Left lung (tissue), 10 donors: Measurements from ENCODE around the gene ZNF524. TPM values are rescaled to one million over a fixed set of nuclear protein-coding genes. Genes with fewer than 3 reads are reported as not detected.

Source experiments
- ATAC-seq: fragments of 200-7000 bp; cut with Tn5 transposase; one replicate; pipeline ENCODE4 v1.9.1; 2020; ENCODE audit warnings: moderate library complexity
- DNase-seq, 4 donors: peaks; one replicate each; pipeline ENCODE4 v3.0.0-alpha.2; 2013 to 2020
- H3K27ac ChIP-seq, 2 donors: fragments of 200-600 bp; sonication (generic) in 1 of 2; one replicate each; pipeline versions ENCODE4 v1.5.0 to v1.8.0; 2020 to 2021
- H3K27me3 ChIP-seq, 2 donors: fragments of 200-600 bp; sonication (generic) in 1 of 2; one replicate each; pipeline versions ENCODE4 v1.5.0 to v1.8.0; 2020 to 2021
- H3K36me3 ChIP-seq, 2 donors: fragments of 200-600 bp; sonication (generic) in 1 of 2; one replicate each; pipeline versions ENCODE4 v1.5.0 to v1.8.0; 2020 to 2021
- H3K4me1 ChIP-seq, 2 donors: fragments of 200-600 bp; one replicate each; pipeline ENCODE4 v1.8.0; 2021
- H3K4me3 ChIP-seq, 2 donors: fragments of 200-600 bp; sonication (generic) in 1 of 2; one replicate each; pipeline versions ENCODE4 v1.5.0 to v1.8.0; 2020 to 2021; ENCODE audit warnings: mild to moderate bottlenecking in 1 of 2
- H3K9me3 ChIP-seq, 2 donors: fragments of 200-600 bp; sonication (generic) in 1 of 2; one replicate each; pipeline versions ENCODE4 v1.5.0 to v1.8.0; 2020 to 2021
- CTCF ChIP-seq, 2 donors: fragments of 200-600 bp; sonication (generic) in 1 of 2; IDR thresholded peaks; one replicate each; pipeline versions ENCODE4 v1.5.0 to v1.8.0; 2021; ENCODE audit warnings: antibody characterized with exemption in 2 of 2
- intact Hi-C, 2 donors: fragments of 100-400 bp; cut with DNase I; formaldehyde crosslinking; loops; one replicate each; pipeline versions ENCODE4 v1.11.2 to v1.14.2; 2022
- polyA plus RNA-seq, 6 donors: library from polyadenylated mRNA; unstranded; fragments of 120-200 nt; gene quantifications; one replicate each; pipeline ENCODE4 v1.2.1, GENCODE V29; 2013; ENCODE audit not compliant: insufficient read length in 6 of 6
- total RNA-seq, 2 donors: library from RNA; stranded (reverse); fragmentation: NEBNext Ultra II Directional; extraction: Animal tissue kit (Norgen Biotek cat#: 25700); gene quantifications; one replicate each; pipeline ENCODE4 v1.2.1, GENCODE V29; 2021
- donor health status: DM: no; HTN: yes; CAD: no.
- donor health status: DM: no; HTN: no; CAD: no.

Gene ZNF524
- total and polyA plus RNA-seq, 8 donors = 4.9 to 22.4 (median 7.8) TPM

GRCh38 chr19:55615543-55616394 is 15.7 kb downstream of the ZNF524 start:
- no peaks in the 10 kb centered on the region for H3K27me3 ChIP-seq
- no peak for DNase-seq
- no peaks in the 10 kb centered on the region for H3K9me3 ChIP-seq
- peaks cover 8 to 49% of the 10 kb centered on the region in 2 donors for H3K4me1 ChIP-seq
- no peak for TF ChIP-seq CTCF (IDR thresholded peaks at IDR 0.05)
- intact Hi-C loops = no loop called here
- ATAC-seq = no peak
- H3K36me3 ChIP-seq = peaks cover 0 to 48% of the 10 kb centered on the region in 2 donors
- no peak overlapping the region for H3K27ac ChIP-seq
- no peak overlapping the region for H3K4me3 ChIP-seq

- Histone ChIP-seq H3K4me3 (no peak overlapping the region), H3K9me3 (no peaks in the 10 kb centered on the region), H3K27ac (no peak overlapping the region), H3K27me3 (no peaks in the 10 kb centered on the region), H3K36me3 (peaks cover 0 to 47% of the 10 kb centered on the region in 2 donors), H3K4me1 (peaks cover 8 to 49% of the 10 kb centered on the region in 2 donors)
- DNase-seq (no peak), ATAC-seq (no peak)
- intact Hi-C loops = no loop called here
- TF ChIP-seq CTCF (IDR thresholded peaks at IDR 0.05) = no peak
Measured at GRCh38 chr19:55616395-55616875, 16.3 kb downstream of the ZNF524 start.

- ATAC-seq = no peak
- intact Hi-C loops = no loop called here
- no peak overlapping the region for H3K27ac ChIP-seq
- H3K9me3 ChIP-seq = no peaks in the 10 kb centered on the region
- H3K36me3 ChIP-seq = peaks cover 0 to 56% of the 10 kb centered on the region in 2 donors
- H3K4me3 ChIP-seq = no peak overlapping the region
- no peaks in the 10 kb centered on the region for H3K27me3 ChIP-seq
- DNase-seq = no peak
- no peak for TF ChIP-seq CTCF (IDR thresholded peaks at IDR 0.05)
- peaks cover 8 to 51% of the 10 kb centered on the region in 2 donors for H3K4me1 ChIP-seq
Measured at GRCh38 chr19:55617426-55617825, 17.3 kb downstream of the ZNF524 start.

GRCh38 chr19:55618426-55618825 is 18.3 kb downstream of the ZNF524 start:
- no peaks in the 10 kb centered on the region for H3K9me3 ChIP-seq
- no peaks in the 10 kb centered on the region for H3K27me3 ChIP-seq
- H3K36me3 ChIP-seq = peaks cover 0 to 54% of the 10 kb centered on the region in 2 donors
- H3K4me3 ChIP-seq = no peak overlapping the region
- TF ChIP-seq CTCF (IDR thresholded peaks at IDR 0.05) = no peak
- H3K4me1 ChIP-seq = peaks cover 8 to 52% of the 10 kb centered on the region in 2 donors
- no peak for ATAC-seq
- intact Hi-C loops = no loop called here
- DNase-seq = no peak
- H3K27ac ChIP-seq = peak overlapping the region; percentile 53 to 79

GRCh38 chr19:55619286-55619685 is 19.2 kb downstream of the ZNF524 start:
- Histone ChIP-seq H3K27ac (peak overlapping the region; percentile 79 to 80), H3K9me3 (no peaks in the 10 kb centered on the region), H3K4me1 (peaks cover 11 to 58% of the 10 kb centered on the region in 2 donors), H3K4me3 (no peak overlapping the region), H3K27me3 (no peaks in the 10 kb centered on the region), H3K36me3 (peaks cover 0 to 46% of the 10 kb centered on the region in 2 donors)
- TF ChIP-seq CTCF (IDR thresholded peaks at IDR 0.05) = no peak
- ATAC-seq (no peak), DNase-seq (peak in 1 of 4 donors; percentile 74)
- intact Hi-C loops = no loop called here
